Keratinocyte (primary cell): ENCODE measurements around the gene PRKAR1B. TPM values are rescaled to one million over a fixed set of nuclear protein-coding genes. Genes with fewer than 3 reads are reported as not detected.

Experiments
- DNase-seq: peaks from one replicate; pipeline ENCODE4 v3.0.0-alpha.2; 2011; ENCODE audit warnings: low read depth, missing footprints, low spot score
- FAIRE-seq: peaks from 2 replicates; lab custom pipeline; 2011; peaks lifted over from hg19 to GRCh38; lab: Jason Lieb, UNC
- H2AFZ ChIP-seq: 2 replicates; pipeline ENCODE4 v1.6.0; 2012; ENCODE audit warnings: low read length, control low read depth, inconsistent platforms; ENCODE audit not compliant: control insufficient read depth
- H3K27ac ChIP-seq: 2 replicates; pipeline ENCODE4 v1.5.1; 2011; ENCODE audit warnings: low read length; ENCODE audit not compliant: control insufficient read depth, insufficient read depth
- H3K27me3 ChIP-seq: 3 replicates; pipeline ENCODE4 v1.6.0; 2011; ENCODE audit warnings: low read length; ENCODE audit not compliant: control insufficient read depth, insufficient read depth; ENCODE audit errors: extremely low read depth
- H3K36me3 ChIP-seq, 2 experiments: 2 replicates in 1 of 2; 3 replicates in 1 of 2; pipeline ENCODE4 v1.5.1; 2011; ENCODE audit warnings: low read length in 2 of 2, mild to moderate bottlenecking in 1 of 2; ENCODE audit not compliant: control insufficient read depth in 2 of 2, insufficient read depth in 2 of 2; ENCODE audit errors: extremely low read depth in 1 of 2
- H3K4me1 ChIP-seq: 3 replicates; pipeline ENCODE4 v1.5.1; 2011; ENCODE audit warnings: low read length; ENCODE audit not compliant: control insufficient read depth, insufficient read depth; ENCODE audit errors: extremely low read depth
- H3K4me2 ChIP-seq: 3 replicates; pipeline ENCODE4 v1.6.0; 2011; ENCODE audit warnings: low read depth, low read length; ENCODE audit not compliant: control insufficient read depth, insufficient read depth; ENCODE audit errors: extremely low read depth
- H3K4me3 ChIP-seq, 3 experiments: fragments of 200-600 bp in 1 of 3; sonication (generic) in 1 of 3; 2 replicates in 2 of 3; 3 replicates in 1 of 3; pipeline ENCODE4 v1.5.1; 2011 to 2016; ENCODE audit warnings: low read length in 3 of 3, mild to moderate bottlenecking in 3 of 3, control low read depth in 2 of 3, inconsistent platforms in 1 of 3, low read depth in 1 of 3, mixed read lengths in 1 of 3, mixed run types in 1 of 3, moderate library complexity in 1 of 3; ENCODE audit not compliant: control insufficient read depth in 2 of 3, insufficient read depth in 2 of 3; ENCODE audit errors: extremely low read depth in 1 of 3
- H3K79me2 ChIP-seq: 2 replicates; pipeline ENCODE4 v1.6.0; 2012; ENCODE audit warnings: low read length; ENCODE audit not compliant: control insufficient read depth, insufficient read depth
- H3K9ac ChIP-seq: 3 replicates; pipeline ENCODE4 v1.6.0; 2011; ENCODE audit warnings: low read length; ENCODE audit not compliant: control insufficient read depth, insufficient read depth; ENCODE audit errors: extremely low read depth
- H3K9me1 ChIP-seq: 3 replicates; pipeline ENCODE4 v1.6.0; 2011; ENCODE audit warnings: low read length; ENCODE audit not compliant: control insufficient read depth, insufficient read depth; ENCODE audit errors: extremely low read depth
- H3K9me3 ChIP-seq: 2 replicates; pipeline ENCODE4 v1.5.1; 2012; ENCODE audit warnings: low read depth, low read length; ENCODE audit not compliant: control insufficient read depth
- H4K20me1 ChIP-seq: 3 replicates; pipeline ENCODE4 v1.6.0; 2011; ENCODE audit warnings: low read length; ENCODE audit not compliant: control insufficient read depth, insufficient read depth; ENCODE audit errors: extremely low read depth
- CTCF ChIP-seq, 3 experiments: IDR thresholded peaks in 1 of 3; conservative IDR thresholded peaks in 1 of 3; optimal IDR thresholded peaks in 1 of 3; 2 replicates in 2 of 3; 3 replicates in 1 of 3; pipeline versions ENCODE3 to v1.5.1; 2011; ENCODE audit warnings: low read length in 3 of 3, mild to moderate bottlenecking in 3 of 3, moderate library complexity in 2 of 3, control low read depth in 1 of 3, inconsistent platforms in 1 of 3; ENCODE audit not compliant: insufficient read depth in 2 of 3; ENCODE audit errors: extremely low read depth in 1 of 3
- EZH2 ChIP-seq: IDR thresholded peaks from one replicate; pipeline ENCODE4 v1.6.1; 2012; ENCODE audit warnings: inconsistent platforms, mild to moderate bottlenecking, low read length, moderate library complexity
- dilution Hi-C: fragments of 300-500 bp; cut with MboI; formaldehyde crosslinking; loops from one replicate; pipeline ENCODE4 v1.7.0; 2020; ENCODE audit warnings: low sequenced_read_pairs; ENCODE audit not compliant: extremely low pct_ligation_motif_present
- polyA plus RNA-seq, 5 experiments: library from polyadenylated mRNA; depleted of rRNA in 3 of 5; stranded (reverse) in 3 of 5; stranded (forward) in 1 of 5; unstranded in 1 of 5; fragments of >200 nt; gene quantifications; 1 replicate in 1 of 5; 2 replicates in 3 of 5; 3 replicates in 1 of 5; pipeline versions ENCODE4 v1.2.1 to v1.2.3, GENCODE V29; 2011 to 2012; ENCODE audit warnings: missing spikeins in 2 of 5, low read depth in 1 of 5, low replicate concordance in 1 of 5

Gene PRKAR1B
- polyA plus RNA-seq, 1 donor (not counting 4 experiments of a cell fraction or from before 2014, with no cell fraction given), result 10.8 TPM

GRCh38 chr7:603152-603951 is 123.7 kb downstream of the PRKAR1B start:
- dilution Hi-C loops, result no loop called here
- no peak overlapping the region for H2AFZ ChIP-seq
- no peak overlapping the region for H3K9ac ChIP-seq
- H3K4me3 ChIP-seq, result no peak overlapping the region
- no peaks in the 10 kb centered on the region for H3K9me1 ChIP-seq
- no peaks in the 10 kb centered on the region for H4K20me1 ChIP-seq
- no peak overlapping the region for H3K27ac ChIP-seq
- no peaks in the 10 kb centered on the region for H3K4me1 ChIP-seq
- no peak for DNase-seq
- no peak overlapping the region for H3K4me2 ChIP-seq
- TF ChIP-seq CTCF (optimal IDR thresholded peaks at IDR 0.05 in 1 of 3, IDR thresholded peaks at IDR 0.05 in 1 of 3, conservative IDR thresholded peaks at IDR 0.05 in 1 of 3; ENCODE audit: extremely low read depth in 1 of 3, insufficient read depth in 2 of 3, low read length in 3 of 3) (no peak), EZH2 (no peak)
- no peak for FAIRE-seq
- H3K36me3 ChIP-seq, result no peaks in the 10 kb centered on the region
- H3K27me3 ChIP-seq, result no peaks in the 10 kb centered on the region
- no peaks in the 10 kb centered on the region for H3K79me2 ChIP-seq
- no peaks in the 10 kb centered on the region for H3K9me3 ChIP-seq

- dilution Hi-C loops, result no loop called here
- no peaks in the 10 kb centered on the region for H3K9me1 ChIP-seq
- no peak overlapping the region for H2AFZ ChIP-seq
- H3K36me3 ChIP-seq, result no peaks in the 10 kb centered on the region
- H3K4me2 ChIP-seq, result no peak overlapping the region
- FAIRE-seq (no peak), DNase-seq (no peak)
- H3K9ac ChIP-seq, result no peak overlapping the region
- no peak overlapping the region for H3K4me3 ChIP-seq
- H3K79me2 ChIP-seq, result no peaks in the 10 kb centered on the region
- H3K27me3 ChIP-seq, result no peaks in the 10 kb centered on the region
- no peaks in the 10 kb centered on the region for H4K20me1 ChIP-seq
- no peaks in the 10 kb centered on the region for H3K4me1 ChIP-seq
- TF ChIP-seq CTCF (optimal IDR thresholded peaks at IDR 0.05 in 1 of 3, IDR thresholded peaks at IDR 0.05 in 1 of 3, conservative IDR thresholded peaks at IDR 0.05 in 1 of 3; ENCODE audit: extremely low read depth in 1 of 3, insufficient read depth in 2 of 3, low read length in 3 of 3) (no peak), EZH2 (no peak)
- H3K9me3 ChIP-seq, result no peaks in the 10 kb centered on the region
- H3K27ac ChIP-seq, result no peak overlapping the region
Measured at GRCh38 chr7:602341-603141, 124.5 kb downstream of the PRKAR1B start.
